Measurements from ENCODE around the gene LRP5.

DNA sequence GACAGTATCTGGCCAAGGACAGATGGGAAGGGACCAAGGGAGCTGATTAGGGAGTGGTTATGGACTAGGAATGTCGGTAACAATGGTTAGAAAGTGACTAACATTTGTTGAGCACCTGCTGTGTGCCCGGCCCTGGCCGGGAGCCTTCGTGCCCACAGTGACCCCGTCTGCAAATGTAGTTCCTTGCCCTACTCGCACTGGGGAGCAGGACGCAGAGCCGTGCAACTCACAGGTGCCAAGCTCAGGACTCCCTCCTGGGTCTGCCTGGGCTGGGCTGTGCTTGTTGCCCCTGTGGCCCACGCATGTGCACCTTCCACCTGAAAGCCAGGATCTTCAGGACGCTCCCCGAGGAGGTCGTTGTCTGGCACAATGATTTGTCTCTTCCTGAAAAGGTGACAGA is 91.4 kb downstream of the LRP5 start:
- TF ChIP-seq, protein P1, sequence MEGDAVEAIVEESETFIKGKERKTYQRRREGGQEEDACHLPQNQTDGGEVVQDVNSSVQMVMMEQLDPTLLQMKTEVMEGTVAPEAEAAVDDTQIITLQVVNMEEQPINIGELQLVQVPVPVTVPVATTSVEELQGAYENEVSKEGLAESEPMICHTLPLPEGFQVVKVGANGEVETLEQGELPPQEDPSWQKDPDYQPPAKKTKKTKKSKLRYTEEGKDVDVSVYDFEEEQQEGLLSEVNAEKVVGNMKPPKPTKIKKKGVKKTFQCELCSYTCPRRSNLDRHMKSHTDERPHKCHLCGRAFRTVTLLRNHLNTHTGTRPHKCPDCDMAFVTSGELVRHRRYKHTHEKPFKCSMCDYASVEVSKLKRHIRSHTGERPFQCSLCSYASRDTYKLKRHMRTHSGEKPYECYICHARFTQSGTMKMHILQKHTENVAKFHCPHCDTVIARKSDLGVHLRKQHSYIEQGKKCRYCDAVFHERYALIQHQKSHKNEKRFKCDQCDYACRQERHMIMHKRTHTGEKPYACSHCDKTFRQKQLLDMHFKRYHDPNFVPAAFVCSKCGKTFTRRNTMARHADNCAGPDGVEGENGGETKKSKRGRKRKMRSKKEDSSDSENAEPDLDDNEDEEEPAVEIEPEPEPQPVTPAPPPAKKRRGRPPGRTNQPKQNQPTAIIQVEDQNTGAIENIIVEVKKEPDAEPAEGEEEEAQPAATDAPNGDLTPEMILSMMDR (optimal IDR thresholded peaks at IDR 0.05 in 1 of 3, IDR thresholded peaks at IDR 0.05 in 1 of 3, conservative IDR thresholded peaks at IDR 0.05 in 1 of 3; ENCODE audit: extremely low read depth in 1 of 3, insufficient read depth in 2 of 3, low read length in 3 of 3) = no peak
- TF ChIP-seq EZH2 (IDR thresholded peaks at IDR 0.05; ENCODE audit: low read length) = no peak

All from keratinocyte (primary cell).